PC-3 (cell line): ENCODE measurements around the gene EPC1. TPM values are rescaled to one million over a fixed set of nuclear protein-coding genes. Genes with fewer than 3 reads are reported as not detected.

Source experiments
- ATAC-seq: fragments of 200-7000 bp; cut with Tn5 transposase; 2 replicates; pipeline ENCODE4 v1.9.1; 2020; ENCODE audit warnings: mild to moderate bottlenecking, moderate library complexity
- BruUV-seq: library from RNA; stranded (reverse); fragments of 400-500 nt; replicated peaks from 2 replicates; lab custom pipeline; 2021; lab: Mats Ljungman, UMichigan
- CTCF ChIA-PET: fragments of 300-600 bp; sonication (Branson Sonifier 250); formaldehyde crosslinking; loops from one replicate; lab custom pipeline; 2022; ENCODE audit warnings: antibody characterized with exemption; lab: Charles Lee
- POLR2A ChIA-PET: fragments of 300-600 bp; sonication (Branson Sonifier 250); formaldehyde crosslinking; loops from one replicate; lab custom pipeline; 2022; ENCODE audit warnings: antibody characterized with exemption; ENCODE audit not compliant: unreplicated experiment; lab: Charles Lee
- DNase-seq: peaks from one replicate; pipeline ENCODE4 v3.0.0-alpha.2; 2015
- H2AFZ ChIP-seq: fragments of 300-600 bp; sonication (generic); 2 replicates; pipeline ENCODE4 v1.6.0; 2016; ENCODE audit warnings: antibody characterized with exemption, low read length
- H3F3A ChIP-seq: fragments of 300-600 bp; sonication (generic); one replicate; pipeline ENCODE4 v1.6.0; 2017; ENCODE audit warnings: antibody characterized with exemption, low read length, control low read depth, mild to moderate bottlenecking; ENCODE audit not compliant: unreplicated experiment
- H3K27ac ChIP-seq: fragments of 300-600 bp; sonication (generic); 2 replicates; pipeline ENCODE4 v1.5.1; 2016; ENCODE audit warnings: mild to moderate bottlenecking, low read length
- H3K27me3 ChIP-seq: fragments of 300-600 bp; sonication (generic); 2 replicates; pipeline ENCODE4 v1.6.1; 2016; ENCODE audit warnings: low read length, mixed read lengths
- H3K36me3 ChIP-seq: fragments of 300-600 bp; sonication (generic); 2 replicates; pipeline ENCODE4 v1.6.1; 2016; ENCODE audit warnings: low read depth, mixed run types, low read length, mixed read lengths
- H3K4me1 ChIP-seq: fragments of 300-600 bp; sonication (generic); 2 replicates; pipeline ENCODE4 v1.5.1; 2016; ENCODE audit warnings: low read length; ENCODE audit not compliant: insufficient read depth
- H3K4me2 ChIP-seq: fragments of 300-600 bp; sonication (generic); 2 replicates; pipeline ENCODE4 v1.6.0; 2016; ENCODE audit warnings: low read length
- H3K4me3 ChIP-seq: fragments of 300-600 bp; sonication (generic); 2 replicates; pipeline ENCODE4 v1.5.1; 2016; ENCODE audit warnings: mild to moderate bottlenecking, low read length, mixed read lengths
- H3K79me2 ChIP-seq: fragments of 300-600 bp; sonication (generic); 2 replicates; pipeline ENCODE4 v1.6.1; 2017; ENCODE audit warnings: low read length, mixed read lengths
- H3K9ac ChIP-seq: fragments of 300-600 bp; sonication (generic); 2 replicates; pipeline ENCODE4 v1.6.0; 2016; ENCODE audit warnings: mild to moderate bottlenecking, low read length
- H3K9me2 ChIP-seq: fragments of 300-600 bp; sonication (generic); replicated peaks from 2 replicates; pipeline ENCODE4 v1.6.1; 2016; ENCODE audit warnings: mixed run types, low read length, mixed read lengths
- H3K9me3 ChIP-seq: fragments of 300-600 bp; sonication (generic); 2 replicates; pipeline ENCODE4 v1.6.1; 2016; ENCODE audit warnings: low read length, mixed read lengths
- H4K20me1 ChIP-seq: fragments of 300-600 bp; sonication (generic); 2 replicates; pipeline ENCODE4 v1.6.1; 2016; ENCODE audit warnings: low read length, mixed read lengths
- CTCF ChIP-seq: fragments of 300-600 bp; sonication (generic); conservative IDR thresholded peaks from 2 replicates; pipeline ENCODE4 v1.5.1; 2017; ENCODE audit warnings: antibody characterized with exemption, low read depth, mild to moderate bottlenecking, low read length
- EZH2 ChIP-seq: fragments of 300-600 bp; sonication (generic); IDR thresholded peaks from one replicate; pipeline ENCODE4 v1.6.1; 2017; ENCODE audit warnings: antibody characterized with exemption, mild to moderate bottlenecking, low read length; ENCODE audit not compliant: unreplicated experiment
- EZH2phosphoT487 ChIP-seq: fragments of 300-600 bp; sonication (generic); IDR thresholded peaks from 2 replicates; pipeline ENCODE4 v1.6.1; 2018; ENCODE audit warnings: mild to moderate bottlenecking, antibody characterized with exemption, low read length, borderline replicate concordance
- intact Hi-C: fragments of 100-400 bp; cut with micrococcal nuclease; formaldehyde crosslinking; loops from 2 replicates; pipeline ENCODE4 v1.9.0; 2023
- total RNA-seq: library from RNA; depleted of rRNA; stranded (reverse); fragments of >200 nt; gene quantifications from 2 replicates; pipeline ENCODE4 v1.2.3, GENCODE V29; 2014

EPC1 gene
- total RNA-seq, 1 experiment from 2014 or later: 72.7 TPM

DNA sequence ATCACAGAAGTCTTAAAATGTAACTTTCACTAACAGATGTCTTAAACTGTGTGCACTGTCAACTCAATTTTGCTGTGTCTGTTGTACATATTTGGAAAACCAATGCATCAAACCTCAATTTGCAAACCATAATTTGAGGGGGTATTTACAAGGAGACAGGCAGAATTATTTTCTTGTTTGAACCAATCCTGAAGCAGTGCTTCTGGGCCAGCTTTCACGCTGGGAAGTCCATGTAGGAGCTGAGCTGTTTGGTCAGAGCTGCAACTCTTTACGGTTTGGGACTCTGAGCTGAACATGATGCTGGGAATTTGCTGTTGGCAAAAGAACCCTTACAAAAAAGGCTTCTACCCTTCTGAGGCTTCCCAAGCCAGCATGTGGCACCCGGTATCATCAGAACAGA lies 43.2 kb upstream of the EPC1 start:
- CTCF ChIA-PET: no interaction called here
- Histone ChIP-seq H4K20me1 (no peaks in the 10 kb centered on the region), H3K4me1 (peaks cover 10% of the 10 kb centered on the region), H3K9me3 (no peaks in the 10 kb centered on the region), H3K27ac (no peak overlapping the region), H3K9me2 (no peaks in the 10 kb centered on the region), H2AFZ (no peak overlapping the region), H3K27me3 (no peaks in the 10 kb centered on the region), H3K4me3 (no peak overlapping the region), H3K4me2 (no peak overlapping the region), H3K79me2 (no peaks in the 10 kb centered on the region), H3F3A (peaks cover 3% of the 10 kb centered on the region), H3K36me3 (no peaks in the 10 kb centered on the region), H3K9ac (no peak overlapping the region)
- POLR2A ChIA-PET: interaction anchor here (0.7 kb wide), 1 partner anchor 128 kb away, joined by 3 read pairs; no protein-coding TSS in a partner anchor
- TF ChIP-seq CTCF (no peak), EZH2 (no peak), EZH2phosphoT487 (no peak)
- BruUV-seq: no TSS peak
- DNase-seq: no peak
- ATAC-seq: no peak
- intact Hi-C loops: no loop called here

GRCh38 chr10:32388258-32389027 lies 41.5 kb upstream of the EPC1 start:
- POLR2A ChIA-PET: no interaction called here

More at GRCh38 chr10:32388258-32389027, 41.5 kb upstream of the EPC1 start:
- Histone ChIP-seq H3K27ac (no peak overlapping the region), H2AFZ (no peak overlapping the region), H3F3A (peaks cover 7% of the 10 kb centered on the region), H4K20me1 (no peaks in the 10 kb centered on the region), H3K9me3 (no peaks in the 10 kb centered on the region), H3K27me3 (no peaks in the 10 kb centered on the region), H3K79me2 (no peaks in the 10 kb centered on the region), H3K9me2 (no peaks in the 10 kb centered on the region), H3K4me3 (no peak overlapping the region), H3K4me1 (peaks cover 23% of the 10 kb centered on the region), H3K9ac (no peak overlapping the region), H3K4me2 (no peak overlapping the region), H3K36me3 (no peaks in the 10 kb centered on the region)
- intact Hi-C loops: no loop called here
- DNase-seq (no peak), ATAC-seq (no peak)
- TF ChIP-seq EZH2phosphoT487: no peak
- TF ChIP-seq EZH2: no peak
- TF ChIP-seq CTCF: no peak
- CTCF ChIA-PET: no interaction called here
- BruUV-seq: no TSS peak
